Left cardiac atrium (tissue), 4 donors: ENCODE data around the gene P4HB. TPM values are rescaled to one million over a fixed set of nuclear protein-coding genes. Genes with fewer than 3 reads are reported as not detected.
A peak's percentile ranks its signal among the peaks of the same experiment; 100 is the strongest.

Experiments used
- ATAC-seq, 2 donors: fragments of 200-7000 bp; cut with Tn5 transposase; one replicate each; pipeline ENCODE4 v1.9.1; 2020; ENCODE audit warnings: mild to moderate bottlenecking in 2 of 2, moderate library complexity in 2 of 2
- DNase-seq: peaks from one replicate; pipeline ENCODE4 v3.0.0-alpha.2; 2020
- intact Hi-C, 2 donors: fragments of 100-400 bp; cut with DNase I; formaldehyde crosslinking; loops; one replicate each; pipeline versions ENCODE4 v1.14.1 to v1.15.1; 2022 to 2023
- total RNA-seq, 2 donors: library from RNA; stranded (reverse); fragmentation: NEBNext Ultra II Directional; extraction: Animal tissue kit (Norgen Biotek cat#: 25700); gene quantifications; one replicate each; pipeline ENCODE4 v1.2.1, GENCODE V29; 2021
- donor health status: DM: no; HTN: yes; CAD: no.
- donor health status: DM: no; HTN: yes; CAD: no; lungs with severe emphysema.
- donor health status: DM: yes; HTN: yes; CAD: no.
- donor health status: Dilated cardiomyopathy.

The P4HB gene
- total RNA-seq, 2 donors from 2014 or later = 403 to 414 TPM

DNA sequence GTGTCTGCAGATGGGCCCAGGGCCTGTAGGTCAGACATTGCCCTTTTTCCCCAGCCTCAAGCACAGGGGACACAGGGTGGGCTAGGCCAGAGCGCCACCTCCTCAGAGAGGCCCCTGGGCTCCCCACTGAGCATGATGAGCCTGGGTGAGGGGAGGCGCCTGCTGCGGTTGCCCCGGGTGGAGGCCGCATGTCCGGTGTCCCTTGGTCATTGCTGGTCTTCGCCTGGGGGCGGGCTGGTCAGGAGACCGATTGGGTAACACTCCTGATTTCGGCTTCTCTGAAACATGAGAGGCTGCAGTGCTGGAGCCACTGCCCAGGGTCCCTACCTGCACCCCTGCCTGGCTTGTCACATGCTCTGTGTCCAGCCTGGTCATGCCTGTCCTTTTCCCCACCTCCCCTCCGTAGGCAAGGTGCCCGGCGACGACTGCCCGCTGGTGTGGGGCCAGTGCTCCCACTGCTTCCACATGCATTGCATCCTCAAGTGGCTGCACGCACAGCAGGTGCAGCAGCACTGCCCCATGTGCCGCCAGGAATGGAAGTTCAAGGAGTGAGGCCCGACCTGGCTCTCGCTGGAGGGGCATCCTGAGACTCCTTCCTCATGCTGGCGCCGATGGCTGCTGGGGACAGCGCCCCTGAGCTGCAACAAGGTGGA, 39.3 kb upstream of the P4HB start:
- DNase-seq (no peak), ATAC-seq (no peak)
- intact Hi-C loops = no loop called here

DNA sequence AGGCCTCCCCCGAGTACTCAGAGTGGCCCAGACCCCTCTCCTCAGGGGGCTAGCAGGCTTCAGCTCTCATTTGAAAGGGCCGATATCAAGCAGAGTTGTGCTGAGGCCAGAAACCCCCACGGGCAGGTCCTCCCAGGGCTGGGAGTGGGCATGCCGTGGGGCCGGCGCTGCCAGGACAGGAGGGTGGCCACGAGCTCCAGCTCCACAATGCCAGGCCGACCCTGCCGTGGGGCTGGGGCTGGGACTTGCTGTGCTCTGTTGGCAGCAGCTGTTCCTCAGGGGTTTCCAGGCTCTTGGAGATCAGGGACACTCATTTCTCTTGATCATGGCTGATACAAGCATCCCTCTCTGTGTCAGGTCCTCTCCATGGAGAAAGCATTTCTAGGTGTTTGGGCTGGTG, 38.5 kb upstream of the P4HB start:
- intact Hi-C loops = no loop called here
- ATAC-seq = no peak
- no peak for DNase-seq

DNA sequence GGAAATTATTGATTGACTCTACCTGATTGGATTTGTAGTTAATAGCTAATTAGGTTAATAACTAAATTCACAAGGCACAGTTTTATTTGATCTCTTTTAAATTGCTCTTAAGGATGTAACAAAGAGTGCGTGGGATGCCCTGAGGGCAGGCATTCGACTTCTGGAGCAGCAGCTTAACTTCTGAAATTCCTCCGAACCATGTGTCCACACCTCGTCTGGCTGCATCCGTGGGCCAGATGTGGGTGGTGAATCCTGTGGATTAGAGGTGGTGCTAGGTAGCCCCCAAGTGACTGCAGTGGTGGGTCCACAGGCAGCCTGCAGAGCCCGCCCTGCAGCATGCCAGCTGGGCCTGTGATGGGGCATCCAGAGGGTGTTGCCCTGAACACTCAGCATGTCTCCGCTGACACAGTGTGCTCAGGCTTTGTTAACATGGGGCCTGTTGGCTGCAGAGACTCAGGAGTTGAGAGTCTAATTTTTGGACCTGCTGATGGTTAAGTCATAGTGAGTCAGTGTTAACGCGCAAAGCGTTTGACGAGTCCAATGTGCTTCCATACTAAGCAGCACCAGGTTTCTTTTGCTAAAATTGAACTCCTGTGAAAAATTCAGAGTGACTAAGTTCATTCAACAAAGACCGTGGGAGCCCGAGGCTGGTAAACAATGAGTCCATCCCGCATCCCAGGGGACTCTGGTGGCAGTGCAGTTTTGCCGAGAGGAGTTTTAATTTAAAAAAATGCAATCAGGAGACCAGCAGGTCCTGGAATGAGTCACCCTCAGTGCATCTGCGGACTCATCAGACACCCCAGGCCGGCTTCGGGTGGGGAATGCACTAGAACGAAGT, 37.9 kb upstream of the P4HB start:
- ATAC-seq (no peak), DNase-seq (no peak)
- intact Hi-C loops = no loop called here

DNA sequence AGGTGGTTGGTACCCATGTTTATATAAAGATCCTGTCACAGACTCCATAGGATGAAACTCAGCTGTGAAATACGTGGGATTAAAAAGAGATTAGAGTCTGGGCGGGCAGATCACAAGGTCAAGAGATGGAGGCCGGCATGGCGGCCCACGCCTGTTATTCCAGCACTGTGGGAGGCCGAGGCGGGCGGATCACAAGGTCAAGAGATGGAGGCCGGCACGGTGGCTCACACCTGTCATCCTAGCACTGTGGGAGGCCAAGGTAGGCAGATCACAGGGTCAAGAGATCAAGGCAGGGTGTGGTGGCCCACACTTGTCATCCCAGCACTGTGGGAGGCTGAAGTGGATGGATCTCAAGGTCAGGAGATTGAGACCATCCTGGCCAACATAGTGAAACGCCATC, 35.1 kb upstream of the P4HB start:
- ATAC-seq = no peak
- intact Hi-C loops = no loop called here
- DNase-seq = no peak

DNA sequence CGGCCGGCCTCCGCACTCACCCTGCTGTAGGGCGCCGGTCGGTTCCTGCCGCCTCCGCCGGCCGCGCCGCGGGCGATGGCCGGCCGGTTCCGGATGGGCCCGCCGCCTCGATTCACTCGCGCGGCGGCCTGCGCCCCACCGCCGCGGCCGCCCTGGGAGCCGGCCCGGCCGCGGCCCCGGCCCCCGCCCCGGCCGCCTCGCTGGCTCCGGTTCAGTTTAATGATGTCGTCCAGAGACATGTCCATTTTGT, 30.9 kb upstream of the P4HB start:
- ATAC-seq (no peak), DNase-seq (no peak)
- intact Hi-C loops = no loop called here

DNA sequence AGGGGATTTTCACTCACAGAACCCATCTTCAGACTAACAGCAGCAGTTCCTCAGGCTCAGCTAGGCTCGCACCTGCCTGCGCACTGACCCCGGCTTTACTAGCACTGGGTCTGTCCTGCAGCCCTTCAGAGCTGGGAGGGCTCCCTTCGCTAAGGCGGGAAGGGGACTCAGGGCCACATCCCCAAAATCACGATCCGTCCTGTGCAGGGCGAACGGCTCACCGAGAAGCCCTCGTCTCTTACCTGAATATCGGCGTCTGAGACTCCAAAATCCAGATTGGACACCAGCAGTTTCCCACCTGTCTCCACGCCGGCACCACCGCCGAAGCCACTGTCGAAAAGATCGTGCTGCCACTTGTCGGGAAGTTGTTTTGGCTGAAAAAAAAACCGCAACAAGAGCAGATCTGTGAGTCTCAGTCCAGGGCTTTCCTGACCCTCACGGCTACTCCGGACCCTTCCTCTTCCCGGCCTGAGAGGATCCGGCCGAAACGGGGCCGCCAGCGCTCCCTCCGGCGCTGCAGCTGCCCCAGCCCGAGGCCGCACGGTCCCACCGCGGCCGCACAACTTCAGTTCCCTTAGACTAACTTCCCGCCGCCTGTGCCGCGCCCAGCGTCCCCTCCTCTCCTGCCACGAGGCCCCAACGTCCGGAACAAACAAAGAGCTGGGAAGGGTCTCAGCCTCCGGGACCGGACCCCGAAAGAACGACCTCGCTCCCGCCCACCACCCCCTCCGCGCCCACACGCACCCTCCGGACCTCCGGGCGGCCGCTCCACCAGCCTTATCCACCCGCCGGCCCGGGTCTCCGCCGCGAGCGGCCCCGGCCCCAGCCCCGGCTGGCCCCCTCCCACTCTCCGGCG, 30.3 kb upstream of the P4HB start:
- intact Hi-C loops = no loop called here
- DNase-seq = no peak
- no peak for ATAC-seq

DNA sequence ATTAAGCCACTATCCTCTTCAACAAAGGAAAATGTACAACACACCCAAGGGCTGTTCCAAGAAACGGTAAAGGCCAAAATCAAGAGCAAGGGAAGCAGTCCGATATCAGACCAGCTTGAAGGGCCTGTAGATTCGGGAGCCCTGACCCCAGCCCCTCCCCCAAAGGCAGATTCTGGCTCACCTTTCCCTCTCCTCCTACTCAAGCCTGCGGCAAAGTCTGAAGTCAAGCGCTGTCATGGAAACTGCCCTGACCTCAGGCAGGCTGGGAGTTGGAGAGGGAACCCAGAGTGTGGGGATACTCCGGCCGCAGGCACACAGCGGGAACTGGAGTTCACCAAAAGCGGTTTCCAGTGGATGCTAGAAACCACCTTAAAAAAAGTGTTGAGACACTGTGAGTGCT, 29.3 kb upstream of the P4HB start:
- intact Hi-C loops = no loop called here
- no peak for DNase-seq

DNA sequence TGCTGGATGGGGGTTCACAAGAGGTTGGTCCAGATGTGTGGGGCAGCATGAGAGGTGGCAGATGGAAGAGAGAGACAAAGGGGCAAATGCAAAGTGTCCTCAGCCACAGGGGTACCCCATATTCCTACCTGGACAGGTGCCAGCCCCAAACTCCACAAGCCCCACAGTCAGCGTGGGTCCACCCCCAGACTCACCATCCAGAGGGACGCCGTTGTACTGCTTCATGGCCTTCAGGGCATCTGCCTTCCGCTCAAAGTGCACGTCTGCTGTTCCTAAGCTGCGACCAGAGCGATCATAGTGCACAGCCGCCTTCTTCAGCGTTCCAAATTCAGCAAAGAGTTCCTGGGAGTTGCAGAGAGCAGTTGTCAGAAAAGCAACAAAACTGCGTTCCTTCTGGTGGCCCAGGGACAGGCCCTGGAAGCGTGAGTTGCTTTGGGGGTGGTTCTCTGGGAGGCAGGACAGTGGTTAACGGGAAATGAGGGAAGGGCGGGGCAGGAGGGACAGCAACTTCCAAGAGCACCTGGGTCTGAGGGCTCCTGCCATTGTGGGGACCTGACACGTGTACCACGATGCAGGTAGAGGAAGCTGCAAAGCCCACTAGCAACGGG, 28.8 kb upstream of the P4HB start:
- intact Hi-C loops = no loop called here
- ATAC-seq (no peak), DNase-seq (no peak)

More for the DNA sequence above, 29.3 kb upstream of the P4HB start:
- ATAC-seq = no peak

DNA sequence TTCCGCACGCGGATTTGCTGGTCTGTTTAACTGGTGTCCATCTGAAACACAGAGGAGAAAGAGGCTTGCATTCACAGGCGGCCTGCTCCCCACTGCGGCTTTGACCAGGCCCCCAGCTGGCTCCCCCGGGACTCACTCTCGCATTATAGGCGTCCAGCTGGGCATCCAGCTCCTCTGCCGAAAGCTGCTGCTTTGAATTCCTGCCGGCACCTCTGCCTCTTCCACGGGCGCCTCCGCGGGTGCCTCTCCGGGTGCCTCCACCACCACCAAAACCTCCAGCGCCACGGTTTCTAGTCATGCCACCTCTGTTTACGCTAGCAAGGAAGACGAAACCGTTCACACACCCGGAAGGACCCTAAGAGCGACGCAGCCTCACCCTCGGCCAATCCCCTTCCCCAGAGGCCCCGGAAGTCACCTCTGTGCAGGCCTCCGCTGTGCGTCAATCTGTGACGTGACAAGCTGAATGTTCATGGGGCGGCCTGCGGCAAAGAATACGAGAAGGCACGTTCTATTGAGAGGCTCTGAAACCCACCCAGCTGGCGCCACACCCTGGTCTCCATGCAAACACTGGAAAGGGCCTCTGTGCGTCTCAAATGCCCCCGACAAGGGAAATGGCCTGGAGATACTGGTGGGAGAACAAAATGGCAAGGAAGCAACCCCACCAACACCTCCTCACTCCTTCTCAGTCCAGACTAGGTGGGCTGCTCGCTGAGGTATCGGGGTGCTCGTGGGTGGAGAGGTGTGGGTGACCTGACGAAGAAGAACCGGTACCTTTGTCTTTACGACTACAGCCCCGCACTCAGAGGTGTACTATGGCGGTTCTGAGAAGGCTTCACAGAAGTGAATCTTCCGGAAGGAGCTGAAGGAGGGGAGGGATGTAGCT, 28.0 kb upstream of the P4HB start:
- intact Hi-C loops = no loop called here
- DNase-seq (no peak), ATAC-seq (no peak)

DNA sequence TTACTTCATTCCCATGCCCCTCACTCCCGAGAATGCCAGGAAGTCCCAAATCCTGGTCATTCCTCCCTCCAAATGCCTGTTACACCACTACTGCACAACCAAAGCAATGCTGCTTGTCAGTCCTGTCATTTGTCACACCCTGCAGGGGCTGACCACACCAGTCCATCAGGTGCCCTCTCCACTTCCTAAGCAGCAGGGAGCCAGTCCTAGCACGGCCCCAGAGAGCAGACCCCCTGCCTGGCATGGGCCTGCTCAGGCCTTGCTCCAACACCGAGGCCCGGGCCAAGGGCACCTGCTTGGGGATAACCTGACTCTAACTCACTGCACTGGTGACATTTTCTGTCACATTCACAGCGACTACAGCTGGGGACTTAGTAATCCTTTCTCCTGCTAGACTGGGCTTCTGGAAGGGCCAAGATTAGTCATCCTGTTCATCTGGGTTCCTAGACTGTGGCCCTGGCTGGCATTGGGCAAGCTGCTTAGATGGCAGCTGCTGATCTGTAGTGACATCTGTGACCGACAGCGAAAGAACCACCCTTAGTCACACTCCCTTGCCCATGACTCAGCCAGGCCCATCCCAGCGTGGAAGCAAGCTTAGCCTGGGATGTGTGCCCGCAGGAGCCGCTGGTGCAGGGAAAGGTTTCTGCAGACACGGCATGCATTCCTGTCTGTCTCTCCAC, 25.7 kb upstream of the P4HB start:
- no peak for DNase-seq
- ATAC-seq = peak in 1 of 2 donors; percentile 30
- intact Hi-C loops = no loop called here

DNA sequence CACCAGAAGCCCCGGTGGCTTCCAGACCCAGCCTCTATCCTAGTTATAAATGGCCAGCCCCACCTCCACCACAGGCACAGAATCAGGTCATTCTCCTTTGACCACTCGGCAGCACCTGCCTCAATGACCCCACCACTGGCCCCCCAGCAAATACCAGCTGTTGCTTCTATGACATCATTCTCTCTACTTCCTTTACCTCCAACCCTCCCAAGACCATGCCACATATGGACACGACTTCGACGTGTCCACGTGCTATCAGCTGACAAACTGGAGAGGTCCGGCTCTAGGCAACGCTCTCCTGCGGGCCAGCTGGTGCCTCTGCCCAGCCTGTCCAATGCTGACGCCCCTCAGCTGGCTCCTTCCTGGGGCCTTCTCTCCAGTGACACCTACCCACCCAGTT, 25.1 kb upstream of the P4HB start:
- ATAC-seq = peak in 1 of 2 donors; percentile 4
- intact Hi-C loops = no loop called here
- no peak for DNase-seq

DNA sequence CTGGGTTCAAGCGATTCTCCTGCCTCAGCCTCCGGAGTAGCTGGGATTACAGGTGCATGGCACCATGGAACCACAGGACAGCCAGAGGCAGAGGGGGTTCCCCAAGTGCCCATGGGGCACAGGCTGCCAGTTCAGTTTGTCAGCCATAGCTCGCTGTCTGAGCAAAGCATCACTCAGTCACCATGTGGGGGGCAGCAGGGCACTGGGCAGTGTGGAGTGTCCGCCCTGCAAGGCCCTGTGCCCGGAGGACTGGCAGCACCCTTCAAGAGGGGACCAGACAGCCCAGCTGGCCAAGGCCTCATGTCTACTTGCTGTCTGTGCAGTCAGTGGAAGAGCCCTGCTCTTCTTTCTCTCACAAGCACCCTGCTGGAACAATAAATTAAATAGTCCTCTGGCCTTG, 24.6 kb upstream of the P4HB start:
- DNase-seq (no peak), ATAC-seq (peak in 1 of 2 donors; percentile 7)
- intact Hi-C loops = no loop called here

DNA sequence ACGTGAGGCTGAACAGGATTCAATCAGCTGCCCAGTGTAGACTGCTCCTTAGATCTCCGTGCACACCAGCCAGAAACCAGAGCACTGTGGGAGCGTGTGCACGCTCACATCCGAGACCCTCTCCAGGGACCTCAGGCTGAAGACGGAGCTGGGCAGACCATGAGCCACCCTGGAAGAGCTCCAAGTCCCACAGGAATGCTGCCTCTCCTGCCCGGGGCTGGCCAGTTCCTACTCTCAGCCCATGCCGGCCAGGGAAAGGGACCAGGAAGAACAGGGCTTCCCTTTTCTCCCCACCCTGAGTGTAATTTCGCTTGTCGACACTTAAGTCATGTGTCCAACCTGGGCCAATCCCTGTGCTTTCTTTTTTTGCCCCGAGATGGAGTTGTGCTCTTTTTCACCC, 24.2 kb upstream of the P4HB start:
- no peak for DNase-seq
- ATAC-seq = peak; percentile 23 to 69
- intact Hi-C loops = no loop called here

DNA sequence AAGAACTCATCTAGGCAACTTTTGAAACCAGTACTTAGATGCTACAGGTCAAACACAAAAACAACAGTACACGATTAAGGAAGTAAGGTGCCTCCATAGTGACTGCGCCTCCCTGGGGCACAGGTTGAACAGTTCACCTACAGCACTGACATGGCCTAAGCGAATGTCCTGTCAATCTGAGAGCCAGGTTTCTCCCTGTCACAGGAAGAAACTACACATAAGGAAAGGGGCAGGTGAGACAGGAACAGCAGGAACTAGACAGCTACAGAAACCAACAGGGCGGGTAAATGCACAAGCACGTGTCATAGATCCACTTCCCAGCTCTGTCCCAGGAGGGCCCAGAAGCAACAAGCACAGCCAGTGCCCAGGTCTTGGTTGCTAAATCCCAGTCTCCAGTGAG, 18.8 kb upstream of the P4HB start:
- intact Hi-C loops = no loop called here
- DNase-seq (no peak), ATAC-seq (no peak)

DNA sequence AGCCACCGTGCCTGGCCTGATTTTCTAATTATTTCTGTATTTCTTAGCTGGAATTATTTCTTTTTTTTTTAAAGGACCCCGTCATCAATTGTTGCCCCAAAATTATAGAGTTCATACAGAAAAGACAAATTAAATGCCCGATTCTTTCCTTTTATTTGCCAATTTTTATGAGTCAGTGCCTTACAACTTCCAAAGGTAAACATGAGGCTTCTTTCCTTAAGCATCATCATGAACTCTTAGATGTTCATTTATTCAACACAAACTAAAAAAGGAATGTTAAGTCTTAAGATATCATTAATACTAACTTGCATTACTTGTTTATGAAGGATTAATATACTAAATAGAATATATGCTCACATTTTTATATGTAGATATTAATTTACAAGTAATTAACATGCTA, 18.0 kb upstream of the P4HB start:
- intact Hi-C loops = no loop called here
- DNase-seq (no peak), ATAC-seq (no peak)

DNA sequence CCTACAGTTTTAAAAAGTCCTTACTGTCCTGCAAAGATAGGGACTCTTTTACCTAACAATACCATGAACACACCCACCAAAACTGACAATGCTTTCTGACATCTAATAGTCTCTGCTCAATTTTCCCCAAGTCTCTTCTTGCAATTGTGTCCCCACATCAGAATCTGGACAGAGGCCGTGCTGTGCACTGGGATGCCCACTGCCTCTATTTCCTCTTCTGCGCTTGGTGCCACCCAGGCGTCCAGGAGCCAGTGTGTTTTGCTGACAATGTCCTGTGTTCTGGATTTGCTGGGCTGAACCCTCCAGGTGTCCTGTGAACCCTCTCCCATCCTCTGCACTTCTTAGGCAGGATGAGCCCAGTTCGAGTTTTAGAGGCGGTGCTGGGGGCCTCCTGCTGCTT, 17.2 kb upstream of the P4HB start:
- intact Hi-C loops = no loop called here
- ATAC-seq (no peak), DNase-seq (no peak)

DNA sequence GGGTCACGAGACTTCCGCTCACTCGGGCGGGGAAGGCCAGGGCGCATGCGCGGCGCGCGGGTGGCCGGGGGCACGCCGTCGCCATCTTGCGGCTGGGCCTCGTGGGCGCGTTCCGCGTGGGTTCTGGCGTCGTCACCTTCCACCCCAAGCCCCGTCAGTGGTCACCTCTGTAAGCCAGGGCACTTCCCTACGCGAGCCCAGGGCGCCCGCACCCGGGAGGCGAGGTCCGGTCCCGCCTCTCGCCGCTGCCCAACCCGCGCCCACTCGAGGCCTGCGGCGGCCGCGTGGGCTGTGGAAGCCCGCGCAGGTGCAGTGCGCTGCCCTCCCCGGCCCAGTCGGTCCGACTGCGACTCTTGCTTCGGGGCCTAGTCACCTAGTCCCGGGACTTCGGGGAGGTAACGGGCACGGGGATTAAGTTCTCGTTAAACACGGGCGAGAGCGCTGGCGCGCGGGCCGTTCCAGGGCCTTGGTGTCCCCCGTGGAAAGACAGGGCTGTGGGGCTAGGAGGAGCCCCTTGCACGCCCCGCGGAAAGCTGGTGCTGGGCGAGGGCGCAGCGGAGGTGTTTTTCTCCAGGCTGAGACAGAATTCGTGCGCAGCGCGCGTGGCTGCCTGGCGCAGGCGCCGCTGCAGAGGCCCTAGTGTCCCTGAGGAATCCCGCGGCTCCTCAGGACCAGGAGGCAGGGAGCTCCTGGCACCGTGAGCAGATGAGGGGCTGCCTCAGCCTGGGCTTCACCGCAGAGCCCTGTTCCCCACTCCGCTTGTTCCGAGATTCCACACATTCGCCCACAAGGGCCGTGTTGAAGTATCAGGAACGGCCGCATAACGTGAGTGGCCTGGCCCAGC, 11.3 kb upstream of the P4HB start:
- DNase-seq = peak; percentile 97
- intact Hi-C loops = no loop called here
- peak; percentile 28 to 53 for ATAC-seq

DNA sequence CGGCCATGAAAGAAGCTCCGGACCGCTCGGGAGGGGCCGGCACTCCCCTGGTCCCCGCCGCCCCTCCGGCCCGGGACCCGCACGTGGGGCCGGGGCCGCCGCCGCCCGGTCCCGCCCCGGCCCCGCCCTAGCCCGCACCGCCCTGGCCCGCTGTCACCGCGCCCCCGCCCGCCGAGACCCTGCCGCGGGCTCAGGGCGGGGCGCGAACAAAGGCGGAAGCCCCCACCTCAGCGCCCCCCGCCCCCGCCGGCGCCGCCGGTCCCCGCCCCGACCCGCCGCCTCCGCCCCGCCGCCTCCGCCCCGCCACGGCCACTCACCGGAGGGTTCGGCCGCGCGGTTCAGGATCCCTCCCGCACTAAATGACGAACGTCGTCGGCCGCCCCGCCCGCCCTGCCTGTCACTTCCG, 10.6 kb upstream of the P4HB start, which contains the start of gene ARHGDIA:
ARHGDIA (minus strand) TSS at position 357 of the 406 bp plus-strand sequence. CDS start 1,407 bp downstream, outside the sequence.
- DNase-seq (peak; percentile 43), ATAC-seq (peak; percentile 53 to 82)
- intact Hi-C loops = no loop called here
